HG03565 (cell line): ENCODE data around the gene TMEM145.
A peak's percentile ranks its signal among the peaks of the same experiment; 100 is the strongest.

Experiments
- ATAC-seq: cut with Tn5 transposase; IDR thresholded peaks from one replicate; pipeline ENCODE4 v1.9.1; 2021; ENCODE audit warnings: mild to moderate bottlenecking, moderate library complexity; ENCODE audit not compliant: unreplicated experiment

The TMEM145 gene

GRCh38 chr19:42277821-42278451, 35.2 kb upstream of the TMEM145 start:
- ATAC-seq = no peak

DNA sequence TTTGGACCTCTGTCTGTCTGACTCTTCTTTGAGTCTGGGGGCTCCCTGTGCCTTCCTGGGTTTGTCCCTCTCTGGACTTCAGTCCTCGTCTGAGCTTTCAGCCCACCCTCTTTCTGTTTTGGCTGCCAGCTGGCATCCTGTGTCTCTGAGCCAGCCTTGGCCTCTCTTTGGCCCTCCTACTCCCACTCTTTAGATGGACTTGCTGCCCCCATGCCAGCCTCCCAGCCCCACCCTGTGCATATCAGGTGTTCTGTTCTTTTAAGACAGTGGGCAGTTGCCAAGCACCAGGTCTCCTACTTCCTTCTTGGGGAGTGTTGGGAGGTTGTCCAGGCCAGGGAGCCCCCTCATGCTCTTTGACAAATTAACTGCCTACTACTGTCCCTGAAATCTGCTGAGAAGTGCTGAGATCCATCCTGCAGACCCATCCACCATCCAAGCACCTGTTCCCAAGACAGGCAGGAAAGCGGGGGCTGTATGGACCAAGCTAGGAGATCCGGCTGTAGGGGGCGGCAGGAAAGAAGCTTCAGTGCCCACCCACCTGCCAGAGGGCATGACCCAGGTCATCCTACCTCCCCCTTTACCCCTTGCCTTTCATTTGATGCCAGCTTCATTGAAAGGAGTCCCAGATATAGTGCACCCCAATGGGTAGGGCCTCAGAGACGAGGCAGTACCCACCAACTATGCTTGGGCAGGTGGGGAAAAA, 34.5 kb upstream of the TMEM145 start:
- no peak for ATAC-seq

GRCh38 chr19:42279155-42279901, 33.8 kb upstream of the TMEM145 start:
- ATAC-seq = no peak

DNA sequence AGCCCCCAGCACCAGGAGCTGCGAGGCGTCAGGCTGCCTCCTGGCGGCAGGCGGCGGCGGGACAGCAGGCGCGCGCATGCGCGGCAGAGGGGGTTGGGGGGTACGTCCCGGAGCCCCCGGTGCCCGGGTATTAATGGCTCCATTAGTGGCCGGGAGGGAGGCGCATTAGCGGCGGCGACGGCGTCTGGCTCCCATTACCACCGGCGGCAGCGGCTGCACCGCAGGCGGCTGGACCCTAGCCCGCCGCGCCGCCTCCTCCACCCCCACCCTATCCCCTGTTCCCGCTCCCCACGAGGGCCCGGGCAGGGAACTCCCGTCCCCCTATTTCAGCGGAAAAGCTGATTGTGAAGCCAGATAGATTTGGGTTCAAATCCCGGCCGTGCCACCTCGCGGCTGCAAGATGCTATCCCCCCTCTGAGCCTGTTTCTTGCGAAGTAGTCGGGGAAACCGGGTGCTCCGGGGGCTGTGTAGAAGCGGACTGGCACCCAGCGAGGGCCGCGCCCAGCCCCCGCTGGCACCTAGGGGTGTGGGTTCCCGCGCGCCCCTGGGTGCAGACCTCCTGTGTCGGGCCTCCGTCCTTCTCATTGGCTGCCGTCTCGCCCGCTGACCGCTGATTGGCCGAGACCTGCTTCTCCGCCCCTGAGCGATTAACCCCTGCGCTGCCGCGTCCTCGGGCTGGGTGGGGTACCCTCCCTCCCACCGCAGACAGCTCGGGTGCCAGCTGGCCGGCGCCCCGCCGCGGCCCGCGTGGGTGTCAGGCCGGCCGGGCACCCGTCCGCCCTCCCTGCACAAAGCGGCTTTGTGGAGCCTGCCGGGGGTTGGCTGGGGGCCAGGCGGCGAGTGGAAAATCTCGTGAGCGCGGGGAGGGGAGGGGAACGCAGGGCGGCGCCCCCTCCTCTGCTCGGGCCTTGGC, 33.0 kb upstream of the TMEM145 start:
- ATAC-seq = no peak

GRCh38 chr19:42280815-42281145, 32.3 kb upstream of the TMEM145 start:
- ATAC-seq = no peak

GRCh38 chr19:42281146-42281826, 31.8 kb upstream of the TMEM145 start:
- ATAC-seq = no peak

GRCh38 chr19:42281827-42282762, 31.0 kb upstream of the TMEM145 start:
- no peak for ATAC-seq

GRCh38 chr19:42282819-42283187, 30.3 kb upstream of the TMEM145 start:
- no peak for ATAC-seq

GRCh38 chr19:42283188-42284065, 29.7 kb upstream of the TMEM145 start:
- peak; percentile 34 for ATAC-seq

DNA sequence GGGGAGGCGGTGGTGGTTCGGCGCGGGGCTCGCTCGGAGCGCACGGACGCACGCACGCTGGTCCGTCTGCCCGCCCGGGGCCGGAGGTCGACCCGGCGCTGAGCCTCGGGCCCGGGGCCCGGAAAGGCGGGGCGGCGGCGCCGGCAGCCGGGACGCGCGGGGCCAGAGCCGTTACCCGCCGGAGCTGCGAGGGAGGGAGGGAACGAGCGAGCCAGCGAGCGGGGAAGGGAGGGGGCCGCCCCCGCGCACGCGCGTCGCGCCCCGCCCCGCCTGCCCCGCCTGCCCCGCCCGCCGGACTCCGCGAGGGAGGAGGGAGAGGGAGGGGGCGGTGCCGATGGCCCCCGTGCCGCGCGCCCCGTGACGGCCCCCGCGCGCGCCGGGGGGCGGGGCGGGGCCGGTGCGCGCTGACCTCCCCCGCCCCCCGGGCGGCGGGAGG, 29.0 kb upstream of the TMEM145 start:
- peak; percentile 24 for ATAC-seq

- no peak for ATAC-seq
Observed at GRCh38 chr19:42284591-42285341, 28.3 kb upstream of the TMEM145 start.

DNA sequence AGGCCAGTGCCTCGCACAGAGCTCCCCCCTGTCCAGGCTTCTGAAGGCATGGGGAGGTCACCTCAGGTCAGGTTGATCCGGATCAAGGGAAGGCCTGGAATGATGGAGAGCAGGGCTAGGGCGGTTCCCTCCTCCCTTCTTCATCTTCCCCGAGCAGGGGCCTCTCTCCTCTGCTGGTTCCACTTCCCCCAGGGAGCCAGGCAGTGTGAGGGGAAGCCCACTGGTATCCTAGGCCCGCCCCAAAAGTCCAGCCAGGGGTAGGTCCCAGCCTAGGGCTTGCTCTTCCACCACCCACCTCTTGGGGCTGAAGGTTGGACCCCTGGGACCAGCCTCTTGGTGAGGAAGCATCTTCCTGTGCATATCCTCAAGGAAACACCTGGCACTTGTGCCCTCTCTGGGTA, 27.6 kb upstream of the TMEM145 start:
- ATAC-seq = no peak

DNA sequence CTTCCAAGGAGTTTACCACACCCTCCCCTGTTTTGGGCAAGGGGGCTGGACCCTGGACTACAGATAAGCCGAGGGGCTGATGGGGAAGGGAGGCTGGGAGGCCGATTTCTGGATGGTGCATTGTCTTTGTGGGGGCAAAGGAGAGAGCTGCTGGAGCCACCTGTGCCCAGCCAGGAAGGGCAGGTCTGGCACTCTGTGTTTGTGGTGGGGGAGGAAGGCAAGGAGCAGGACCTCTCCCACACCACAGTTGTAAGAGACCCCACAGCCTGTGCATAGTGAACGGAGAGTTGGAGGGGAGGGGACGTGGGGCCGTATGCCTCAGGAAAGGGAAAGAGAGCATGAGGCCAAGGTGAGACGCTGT, 27.1 kb upstream of the TMEM145 start:
- ATAC-seq = no peak

GRCh38 chr19:42286349-42287016, 26.6 kb upstream of the TMEM145 start:
- no peak for ATAC-seq

- no peak for ATAC-seq
Observed at GRCh38 chr19:42287017-42287826, 25.9 kb upstream of the TMEM145 start.

DNA sequence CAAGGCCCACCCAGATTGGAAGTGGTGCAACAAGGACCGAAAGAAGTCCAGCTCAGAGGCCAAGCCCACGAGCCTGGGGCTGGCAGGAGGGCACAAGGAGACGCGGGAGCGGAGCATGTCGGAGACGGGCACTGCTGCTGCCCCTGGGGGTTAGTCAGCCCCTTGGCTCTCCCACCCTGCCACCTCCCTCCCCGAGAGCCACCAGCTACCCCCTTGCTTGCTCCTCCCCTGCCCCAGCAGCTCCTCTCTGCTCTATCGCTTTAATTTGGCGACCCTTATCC, 25.3 kb upstream of the TMEM145 start:
- ATAC-seq = no peak

- no peak for ATAC-seq
Observed at GRCh38 chr19:42288387-42288786, 24.7 kb upstream of the TMEM145 start.
